K562 (cell line): ENCODE data around the gene PRELID2. TPM values are rescaled to one million over a fixed set of nuclear protein-coding genes. Genes with fewer than 3 reads are reported as not detected.

Experiments
- ATF4 ChIP-seq: fragments of 450-650 bp; formaldehyde crosslinking; IDR thresholded peaks from 2 replicates; pipeline ENCODE4 v1.4.0; 2022; ENCODE audit warnings: mild to moderate bottlenecking, moderate library complexity
- DPF2 ChIP-seq: fragments of 450-650 bp; IDR thresholded peaks from 2 replicates; pipeline ENCODE4 v1.6.1; 2016
- ETV1 ChIP-seq: fragments of 450-650 bp; conservative IDR thresholded peaks from 2 replicates; pipeline ENCODE4 v1.6.1; 2016; ENCODE audit warnings: missing genetic modification characterization, control low read depth, low read depth, missing compliant biosample characterization
- HEY1 ChIP-seq: fragments of 250-450 bp; sonication (Bioruptor Pico); IDR thresholded peaks from 2 replicates; pipeline ENCODE4 v1.5.0; 2020; ENCODE audit warnings: mild to moderate bottlenecking, moderate library complexity, borderline replicate concordance
- KAT2B ChIP-seq: IDR thresholded peaks from one replicate; pipeline ENCODE4 v1.6.1; 2012; ENCODE audit warnings: low read depth, mild to moderate bottlenecking, control low read depth, inconsistent platforms, low read length, moderate library complexity
- KLF6 ChIP-seq: fragments of 250-450 bp; sonication (Bioruptor Pico); IDR thresholded peaks from 2 replicates; pipeline ENCODE4 v1.4.0; 2020; ENCODE audit warnings: mild to moderate bottlenecking, moderate library complexity, borderline replicate concordance
- LCOR ChIP-seq: sonication (generic); formaldehyde crosslinking; IDR thresholded peaks from 2 replicates; pipeline ENCODE4 v1.8.0; 2022; ENCODE audit warnings: mild to moderate bottlenecking, missing genetic modification reagents
- MCM2 ChIP-seq: fragments of 450-650 bp; IDR thresholded peaks from 2 replicates; pipeline ENCODE4 v1.6.1; 2017; ENCODE audit warnings: low read depth, mild to moderate bottlenecking
- NFE2 ChIP-seq: IDR thresholded peaks from 2 replicates; pipeline ENCODE4 v1.6.1; 2014; ENCODE audit warnings: antibody characterized with exemption, low read depth
- NR2C2 ChIP-seq, 2 experiments: fragments of 200-800 bp in 1 of 2; sonication (Bioruptor generic) in 1 of 2; sonication (generic) in 1 of 2; formaldehyde crosslinking in 1 of 2; IDR thresholded peaks; 2 replicates each; pipeline versions ENCODE4 v1.6.1 to v1.8.0; 2016 to 2022; ENCODE audit warnings: mild to moderate bottlenecking in 1 of 2, missing compliant biosample characterization in 1 of 2, missing genetic modification characterization in 1 of 2, missing genetic modification reagents in 1 of 2
- PHF20 ChIP-seq: fragments of 450-650 bp; IDR thresholded peaks from 2 replicates; pipeline ENCODE4 v1.6.1; 2018; ENCODE audit not compliant: partially characterized antibody
- PML ChIP-seq: IDR thresholded peaks from 2 replicates; pipeline ENCODE4 v1.6.1; 2012; ENCODE audit warnings: low read length, inconsistent platforms
- POLR2H ChIP-seq: IDR thresholded peaks from 2 replicates; pipeline ENCODE4 v1.6.1; 2016; ENCODE audit warnings: missing genetic modification characterization, low read depth, mild to moderate bottlenecking, control low read depth, missing compliant biosample characterization, moderate library complexity
- POLR3G ChIP-seq: IDR thresholded peaks from 2 replicates; pipeline ENCODE4 v1.6.1; 2011; ENCODE audit not compliant: insufficient read length, insufficient replicate concordance; ENCODE audit errors: extremely low read depth
- PRMT5 ChIP-seq: sonication (generic); formaldehyde crosslinking; IDR thresholded peaks from 2 replicates; pipeline ENCODE4 v1.5.0; 2020; ENCODE audit warnings: missing genetic modification reagents
- RFX5 ChIP-seq: IDR thresholded peaks from 2 replicates; pipeline ENCODE4 v1.6.1; 2011; ENCODE audit warnings: low read depth, mild to moderate bottlenecking, improper control_type of control experiment, low read length
- SPI1 ChIP-seq: IDR thresholded peaks from 2 replicates; pipeline ENCODE4 v1.6.1; 2011; ENCODE audit warnings: low read depth, low read length, control low read depth, borderline replicate concordance
- TEAD2 ChIP-seq: fragments of 450-650 bp; IDR thresholded peaks from 2 replicates; pipeline ENCODE4 v1.6.1; 2016; ENCODE audit warnings: missing genetic modification characterization, control low read depth, missing compliant biosample characterization
- ZNF143 ChIP-seq: sonication (generic); formaldehyde crosslinking; IDR thresholded peaks from 2 replicates; pipeline ENCODE4 v1.9.0; 2022; ENCODE audit warnings: mild to moderate bottlenecking, missing genetic modification reagents
- ZNF592 ChIP-seq: fragments of 450-650 bp; IDR thresholded peaks from 2 replicates; pipeline ENCODE4 v1.6.1; 2017; ENCODE audit warnings: antibody characterized with exemption, mild to moderate bottlenecking
- ZNF699 ChIP-seq: fragments of 250-450 bp; sonication (Bioruptor Pico); IDR thresholded peaks from 2 replicates; pipeline ENCODE4 v1.8.0; 2021; ENCODE audit warnings: mild to moderate bottlenecking, moderate library complexity; ENCODE audit not compliant: insufficient replicate concordance
- ZNF79 ChIP-seq: fragments of 250-450 bp; sonication (Bioruptor Pico); IDR thresholded peaks from 2 replicates; pipeline ENCODE4 v1.4.0; 2020; ENCODE audit warnings: low read depth, mild to moderate bottlenecking, moderate library complexity
- polyA plus RNA-seq, 8 experiments: library from polyadenylated mRNA; depleted of rRNA in 4 of 8; stranded (reverse) in 5 of 8; unstranded in 3 of 8; fragments of >200 nt; fragmentation: Nextera tagmentation in 2 of 8; fragmentation: Illumina TruSeq in 1 of 8; extraction: Ambion mirVana in 2 of 8; extraction: Trizol in 1 of 8; gene quantifications; 2 replicates each; pipeline versions ENCODE4 v1.2.1 to v1.2.3, GENCODE V29; 2011 to 2014; ENCODE audit warnings: inconsistent platforms in 1 of 8, missing spikeins in 1 of 8
- total RNA-seq, 7 experiments: library from RNA; depleted of rRNA in 6 of 7; stranded (reverse); fragments of >200 nt in 6 of 7; fragmentation: Illumina TruSeq in 2 of 7; extraction: Trizol in 2 of 7; gene quantifications; 2 replicates each; pipeline versions ENCODE4 v1.2.1 to v1.2.3, GENCODE V29; 2011 to 2021; ENCODE audit warnings: low replicate concordance in 1 of 7

The PRELID2 gene
- total and polyA plus RNA-seq, 9 of the 15 experiments (the other 6 are each of a cell fraction or from before 2014, with no cell fraction given) = 6.4 to 68.2 (median 28.8) TPM

DNA sequence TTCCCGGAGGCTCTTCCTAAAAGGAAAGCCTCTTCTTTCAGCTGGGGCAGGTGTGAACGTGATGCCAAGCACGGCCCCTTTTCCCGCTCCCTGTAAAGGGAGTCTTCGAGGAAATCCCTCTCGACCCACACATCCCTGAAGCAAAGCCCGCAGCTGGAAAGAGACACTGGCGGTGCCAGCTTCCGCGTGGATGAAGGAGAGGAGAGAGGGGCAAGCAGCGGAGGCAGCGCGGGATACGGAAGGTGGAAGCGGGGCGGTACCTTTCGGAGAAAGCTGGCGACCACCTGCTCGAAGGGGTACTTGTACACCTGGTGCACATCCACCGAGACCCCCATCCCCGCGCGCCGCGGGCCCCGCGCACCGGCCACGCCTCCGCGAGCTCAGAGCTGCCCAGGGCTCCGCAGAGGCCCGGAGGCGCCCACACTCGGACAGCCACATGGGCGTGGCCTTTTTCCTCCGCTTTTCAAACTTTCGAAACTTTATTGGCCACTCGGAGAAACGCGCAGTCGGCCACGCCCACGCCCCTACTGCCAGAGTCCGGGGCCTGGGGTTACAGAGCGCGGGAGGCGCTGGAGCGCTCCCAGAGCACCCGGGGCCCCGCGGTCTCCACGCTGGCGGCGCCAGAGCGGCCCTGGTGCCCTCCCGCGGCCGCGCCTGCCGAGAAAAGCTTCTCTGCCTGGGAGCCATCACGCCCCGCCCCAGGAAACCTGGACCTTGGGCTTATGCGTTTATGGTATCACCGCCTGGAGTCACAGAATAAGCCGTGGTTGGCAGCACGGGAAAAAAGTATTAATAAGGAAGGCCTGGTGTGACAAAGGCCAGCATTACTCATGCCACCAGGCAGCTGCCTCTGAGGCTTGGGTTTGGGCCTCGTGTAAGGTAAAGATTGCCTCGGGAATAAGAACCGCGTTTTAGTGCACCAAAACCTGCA is at the start of gene PRELID2 (continued):
- TF ChIP-seq PHF20 = peak; percentile 81
- TF ChIP-seq RFX5 = no peak
- no peak for TF ChIP-seq PRMT5 (CRISPR knock-in tag)
- 0 out of 2 replicates have a peak, but pooled peaks have one; percentile 31 for TF ChIP-seq DPF2
- no peak for TF ChIP-seq TEAD2
- TF ChIP-seq MCM2 = no peak
- no peak for TF ChIP-seq HEY1
- TF ChIP-seq KAT2B = no peak
- TF ChIP-seq ATF4 (CRISPR knock-in tag) = no peak
- no peak for TF ChIP-seq KLF6 (CRISPR knock-in tag)
- no peak for TF ChIP-seq ZNF79 (CRISPR knock-in tag)
- peak; percentile 66 for TF ChIP-seq NR2C2 (CRISPR knock-in tag; IDR thresholded peaks at IDR 0.05)
- peak; percentile 72 for TF ChIP-seq NR2C2 (tag; IDR thresholded peaks at IDR 0.05)
- TF ChIP-seq SPI1 = no peak
- no peak for TF ChIP-seq ETV1 (tag)
- no peak for TF ChIP-seq NFE2
- no peak for TF ChIP-seq ZNF699 (CRISPR knock-in tag)
- no peak; the same call in 1 of the 2 replicates for TF ChIP-seq PML
- no peak for TF ChIP-seq POLR3G
- peak; percentile 93 for TF ChIP-seq ZNF592
- TF ChIP-seq LCOR (CRISPR knock-in tag) = peak; percentile 94
- TF ChIP-seq POLR2H (tag) = peak; percentile 75
- peak; percentile 25; the same call in 1 of the 2 replicates for TF ChIP-seq ZNF143 (CRISPR knock-in tag)
